CD4-positive, CD25-positive, alpha-beta regulatory T cell (primary cell): ENCODE results near the gene DNMT3A. TPM values are rescaled to one million over a fixed set of nuclear protein-coding genes. Genes with fewer than 3 reads are reported as not detected.
A peak's percentile ranks its signal among the peaks of the same experiment; 100 is the strongest.
"Not testable (repeated sequence)": the region's sequence is repeated elsewhere in the genome, so short reads cannot be mapped to it uniquely, and the experiment has no call there.

ENCODE experiments used
- ATAC-seq, 2 donors: fragments of 150-1000 bp; cut with Tn5 transposase; one replicate each; pipeline ENCODE4 v1.10.0; 2021; ENCODE audit warnings: low read depth in 2 of 2, moderate number of reproducible peaks in 2 of 2, moderate library complexity in 1 of 2
- DNase-seq, 3 donors: peaks; one replicate each; pipeline versions ENCODE4 v3.0.0 to v3.0.0-alpha.2; 2012 to 2022; ENCODE audit warnings: mixed read lengths in 1 of 3
- H3K27ac ChIP-seq: one replicate; pipeline ENCODE4 v1.7.0; 2013; ENCODE audit warnings: mild to moderate bottlenecking, low read length; ENCODE audit not compliant: insufficient read depth, poor library complexity, severe bottlenecking
- H3K27me3 ChIP-seq: one replicate; pipeline ENCODE4 v1.7.0; 2013; ENCODE audit warnings: low read length; ENCODE audit not compliant: control insufficient read depth, insufficient read depth
- H3K36me3 ChIP-seq: one replicate; pipeline ENCODE4 v1.7.0; 2013; ENCODE audit warnings: mild to moderate bottlenecking, low read length, moderate library complexity; ENCODE audit not compliant: control insufficient read depth, insufficient read depth
- H3K4me1 ChIP-seq: 2 replicates; pipeline ENCODE4 v1.7.0; 2013; ENCODE audit warnings: mild to moderate bottlenecking, low read length; ENCODE audit not compliant: insufficient read depth, control insufficient read depth, poor library complexity, severe bottlenecking
- H3K4me3 ChIP-seq: one replicate; pipeline ENCODE4 v1.7.0; 2013; ENCODE audit warnings: low read depth, mild to moderate bottlenecking, low read length, moderate library complexity
- H3K9me3 ChIP-seq, 2 experiments: 1 replicate in 1 of 2; 2 replicates in 1 of 2; pipeline ENCODE4 v1.7.0; 2013; ENCODE audit warnings: low read length in 2 of 2, mild to moderate bottlenecking in 1 of 2, moderate library complexity in 1 of 2; ENCODE audit not compliant: control insufficient read depth in 2 of 2
- H3K27ac Mint-ChIP-seq, 3 donors: one replicate each; pipeline ENCODE4 v1.8.0; 2020 to 2022; ENCODE audit warnings: mild to moderate bottlenecking in 3 of 3, mixed read lengths in 3 of 3, moderate library complexity in 2 of 3
- H3K27me3 Mint-ChIP-seq: one replicate; pipeline ENCODE4 v1.8.0; 2022; ENCODE audit warnings: mild to moderate bottlenecking, mixed read lengths
- H3K36me3 Mint-ChIP-seq: one replicate; pipeline ENCODE4 v1.8.0; 2020; ENCODE audit warnings: mixed read lengths
- H3K4me1 Mint-ChIP-seq, 4 donors: one replicate each; pipeline ENCODE4 v1.8.0; 2020 to 2022; ENCODE audit warnings: mixed read lengths in 4 of 4, mild to moderate bottlenecking in 1 of 4
- H3K4me3 Mint-ChIP-seq, 4 donors: one replicate each; pipeline ENCODE4 v1.8.0; 2020 to 2022; ENCODE audit warnings: mild to moderate bottlenecking in 4 of 4, mixed read lengths in 4 of 4, moderate library complexity in 3 of 4
- H3K9me3 Mint-ChIP-seq, 7 donors: one replicate each; pipeline ENCODE4 v1.8.0; 2020 to 2022; ENCODE audit warnings: mixed read lengths in 7 of 7, mild to moderate bottlenecking in 3 of 7, moderate library complexity in 2 of 7
- polyA plus RNA-seq, 4 donors: library from polyadenylated mRNA; unstranded; fragments of 300-500 nt; fragmentation: Illumina TruSeq; gene quantifications; one replicate each; pipeline ENCODE4 v1.2.3, GENCODE V29; 2021
- total RNA-seq: library from RNA; stranded (reverse); gene quantifications from one replicate; pipeline ENCODE4 v1.2.3, GENCODE V29; 2022

The DNMT3A gene
- total and polyA plus RNA-seq, 5 donors from 2014 or later = 8.1 to 81.0 (median 12.4) TPM

DNA sequence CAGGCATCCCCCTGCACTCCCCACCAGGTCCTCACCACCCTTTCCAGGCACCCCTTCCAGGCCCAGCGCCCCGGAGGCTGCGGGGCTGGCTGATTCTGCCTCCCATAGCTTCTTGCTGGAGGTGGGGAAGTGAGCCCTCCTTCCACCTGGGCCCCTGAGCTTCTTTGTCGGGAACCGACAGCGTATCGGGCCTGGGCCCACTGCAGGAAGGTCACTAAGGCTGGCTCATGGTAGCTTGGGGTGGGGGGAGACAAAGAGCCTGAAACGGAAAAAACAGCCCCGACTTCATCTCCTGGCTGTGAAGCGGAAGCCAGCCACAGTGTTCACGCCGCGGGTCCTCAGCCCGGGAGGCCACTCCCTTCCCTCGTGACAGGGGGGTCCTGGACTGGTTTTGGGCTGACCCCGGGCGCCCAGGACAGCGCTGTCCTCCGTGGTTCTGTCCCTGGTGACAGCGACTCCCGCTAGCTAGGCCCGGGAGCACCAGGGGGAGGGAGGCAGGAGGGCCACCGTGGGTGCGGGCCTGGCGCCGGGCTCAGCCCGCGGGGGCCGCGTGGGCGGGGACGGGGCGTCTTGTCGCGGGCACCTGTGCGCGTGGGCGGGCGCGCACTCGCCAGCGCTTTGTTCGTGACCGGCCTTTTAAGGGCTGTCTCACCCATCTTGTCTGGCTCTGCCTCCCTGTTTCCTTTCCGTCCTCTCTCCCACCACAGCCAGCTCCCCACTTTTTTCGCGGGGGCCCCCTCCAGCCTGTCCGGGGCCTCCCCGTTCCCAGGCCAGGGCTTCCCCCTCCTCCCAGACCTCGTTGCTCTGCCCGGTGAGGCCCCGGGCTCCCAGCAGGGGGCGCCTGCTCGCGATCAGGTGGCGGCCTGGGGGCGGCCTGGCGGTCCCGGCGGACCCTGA is 64.9 kb downstream of the DNMT3A start:
- Histone ChIP-seq H3K4me3 (peak overlapping the region; percentile 47), H3K27ac (peak overlapping the region; percentile 94), H3K27me3 (no peaks in the 10 kb centered on the region), H3K4me1 (peaks cover 72% of the 10 kb centered on the region), H3K36me3 (peaks cover 9% of the 10 kb centered on the region), H3K9me3 (no peaks in the 10 kb centered on the region)
- peaks cover 31% of the 10 kb centered on the region for H3K36me3 Mint-ChIP-seq
- peak; percentile 67 to 84 (median 75) for DNase-seq
- peak overlapping the region; percentile 96 to 98 (median 96) for H3K27ac Mint-ChIP-seq
- H3K4me1 Mint-ChIP-seq = peaks cover 15 to 88% (median 45%) of the 10 kb centered on the region in 4 donors
- H3K4me3 Mint-ChIP-seq = peak overlapping the region; percentile 79 to 86 (median 84)
- peaks cover 4% of the 10 kb centered on the region for H3K27me3 Mint-ChIP-seq
- peak; percentile 36 to 45 for ATAC-seq
- no peaks in the 10 kb centered on the region for H3K9me3 Mint-ChIP-seq

DNA sequence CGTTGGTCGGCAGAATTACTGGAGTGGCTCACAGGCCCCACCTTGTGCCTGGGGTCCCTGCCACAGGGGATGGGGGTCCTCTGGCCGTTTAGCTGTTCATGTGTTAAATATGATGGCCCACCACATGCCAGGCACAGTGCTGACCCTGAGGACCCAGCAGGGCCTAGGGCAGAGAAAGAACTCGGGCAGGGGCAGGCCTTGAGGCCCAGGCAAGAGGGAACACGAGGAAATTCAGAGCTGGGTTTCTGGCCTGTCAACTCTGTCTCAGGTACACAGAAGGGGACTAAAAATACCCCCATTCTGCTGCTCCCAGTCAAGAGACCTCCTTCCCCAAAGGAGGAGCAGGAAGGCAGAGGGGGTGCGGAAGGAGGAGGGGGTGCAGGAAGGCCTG is 66.2 kb downstream of the DNMT3A start:
- Mint-ChIP-seq H3K4me3 (peak overlapping the region in 3 of 4 donors; percentile 66 to 86 (median 67)), H3K9me3 (no peaks in the 10 kb centered on the region), H3K36me3 (peaks cover 19% of the 10 kb centered on the region), H3K27ac (peak overlapping the region; percentile 96 to 98 (median 96)), H3K4me1 (peaks cover 15 to 78% (median 46%) of the 10 kb centered on the region in 4 donors), H3K27me3 (peaks cover 4% of the 10 kb centered on the region)
- Histone ChIP-seq H3K9me3 (no peaks in the 10 kb centered on the region), H3K36me3 (peaks cover 4% of the 10 kb centered on the region), H3K4me3 (no peak overlapping the region), H3K4me1 (peaks cover 72% of the 10 kb centered on the region), H3K27ac (peak overlapping the region; percentile 94), H3K27me3 (no peaks in the 10 kb centered on the region)
- ATAC-seq (no peak), DNase-seq (peak in 1 of 3 donors; percentile 34)

DNA sequence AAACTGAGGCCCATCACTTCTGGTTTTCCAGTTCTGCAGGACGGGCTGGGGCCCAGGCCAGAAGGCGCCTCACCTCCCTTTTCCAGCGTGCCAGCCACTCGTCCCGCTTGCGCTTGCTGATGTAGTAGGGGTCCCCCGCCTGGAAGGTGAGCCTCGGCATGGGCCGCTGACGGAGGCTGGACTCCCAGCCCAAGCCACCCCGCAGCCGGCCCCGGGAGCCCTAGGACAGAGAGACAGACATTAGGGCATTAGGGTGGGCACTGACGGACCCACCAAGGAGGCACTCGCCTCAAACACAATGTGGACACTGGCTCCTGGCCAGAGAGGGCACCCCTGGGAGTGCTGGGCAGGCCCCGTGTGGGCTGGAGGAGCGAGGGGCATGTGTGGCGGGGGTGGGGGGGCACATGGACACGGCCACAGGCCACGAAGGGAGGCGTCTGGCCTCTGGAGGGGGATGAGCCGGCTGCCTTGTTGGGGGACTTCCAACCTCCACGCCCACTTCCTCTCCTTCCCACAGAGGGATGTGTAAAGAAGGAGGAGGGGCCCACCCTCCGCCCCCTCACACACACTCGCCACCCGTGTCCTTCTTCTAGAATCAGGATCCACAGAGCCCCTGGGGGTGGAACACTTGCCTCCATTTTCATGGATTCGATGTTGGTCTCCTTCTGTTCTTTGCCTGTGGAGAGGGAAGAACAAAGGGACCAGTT is 66.7 kb downstream of the DNMT3A start:
- Histone ChIP-seq H3K4me3 (no peak overlapping the region), H3K4me1 (peaks cover 72% of the 10 kb centered on the region), H3K27ac (peak overlapping the region; percentile 94), H3K36me3 (peaks cover 6% of the 10 kb centered on the region), H3K27me3 (no peaks in the 10 kb centered on the region), H3K9me3 (no peaks in the 10 kb centered on the region)
- Mint-ChIP-seq H3K9me3 (no peaks in the 10 kb centered on the region), H3K27me3 (no peaks in the 10 kb centered on the region), H3K36me3 (peaks cover 16% of the 10 kb centered on the region), H3K4me1 (peaks cover 15 to 79% (median 44%) of the 10 kb centered on the region in 4 donors), H3K27ac (peak overlapping the region; percentile 96 to 100 (median 99)), H3K4me3 (peak overlapping the region; percentile 66 to 86 (median 74))
- peak; percentile 19 to 61 (median 50) for DNase-seq
- ATAC-seq = no peak

GRCh38 chr2:25273985-25274535 is 67.7 kb downstream of the DNMT3A start:
- H3K9me3 Mint-ChIP-seq = no peaks in the 10 kb centered on the region

DNA sequence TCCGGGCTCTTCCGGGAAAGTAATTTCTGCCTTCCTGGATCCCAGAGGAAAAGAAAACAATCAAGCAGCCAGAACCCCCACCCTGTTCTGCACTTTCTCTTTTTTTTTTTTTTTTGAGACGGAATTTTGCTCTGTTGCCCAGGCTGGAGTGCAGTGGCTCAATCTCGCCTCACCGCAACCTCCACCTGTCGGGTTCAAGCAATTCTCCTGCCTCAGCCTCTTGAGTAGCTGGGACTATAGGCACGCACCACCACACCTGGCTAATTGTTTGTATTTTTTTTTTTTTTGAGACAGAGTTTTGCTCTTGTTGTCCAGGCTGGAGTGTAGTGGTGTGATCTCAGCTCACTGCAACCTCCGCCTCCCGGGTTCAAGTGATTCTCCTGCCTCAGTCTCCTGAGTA is 69.0 kb downstream of the DNMT3A start:
- not testable (repeated sequence) for H3K27me3 ChIP-seq, H3K27me3 Mint-ChIP-seq, H3K9me3 Mint-ChIP-seq, H3K4me3 ChIP-seq, ATAC-seq, DNase-seq, H3K9me3 ChIP-seq
- H3K36me3 ChIP-seq = peaks cover 21% of the 10 kb centered on the region
- H3K27ac ChIP-seq = peak overlapping the region; percentile 94
- H3K27ac Mint-ChIP-seq = peak overlapping the region; percentile 99 to 100 (median 100)
- peaks cover 9 to 67% (median 33%) of the 10 kb centered on the region in 4 donors for H3K4me1 Mint-ChIP-seq
- H3K4me3 Mint-ChIP-seq = peak overlapping the region in 2 of 4 donors; percentile 86 to 88
- H3K36me3 Mint-ChIP-seq = peaks cover 20% of the 10 kb centered on the region
- H3K4me1 ChIP-seq = peaks cover 53% of the 10 kb centered on the region

More at GRCh38 chr2:25273985-25274535, 67.7 kb downstream of the DNMT3A start:
- peaks cover 13 to 77% (median 43%) of the 10 kb centered on the region in 4 donors for H3K4me1 Mint-ChIP-seq
- DNase-seq (peak in 2 of 3 donors; percentile 29 to 63), ATAC-seq (no peak)
- peaks cover 17% of the 10 kb centered on the region for H3K36me3 Mint-ChIP-seq
- H3K36me3 ChIP-seq = peaks cover 12% of the 10 kb centered on the region
- H3K4me3 ChIP-seq = peak overlapping the region; percentile 48
- peak overlapping the region; percentile 99 to 100 (median 100) for H3K27ac Mint-ChIP-seq
- peak overlapping the region; percentile 94 for H3K27ac ChIP-seq
- peak overlapping the region; percentile 71 to 86 (median 82) for H3K4me3 Mint-ChIP-seq
- peaks cover 65% of the 10 kb centered on the region for H3K4me1 ChIP-seq
- no peaks in the 10 kb centered on the region for H3K27me3 ChIP-seq
- H3K27me3 Mint-ChIP-seq = no peaks in the 10 kb centered on the region
- no peaks in the 10 kb centered on the region for H3K9me3 ChIP-seq

DNA sequence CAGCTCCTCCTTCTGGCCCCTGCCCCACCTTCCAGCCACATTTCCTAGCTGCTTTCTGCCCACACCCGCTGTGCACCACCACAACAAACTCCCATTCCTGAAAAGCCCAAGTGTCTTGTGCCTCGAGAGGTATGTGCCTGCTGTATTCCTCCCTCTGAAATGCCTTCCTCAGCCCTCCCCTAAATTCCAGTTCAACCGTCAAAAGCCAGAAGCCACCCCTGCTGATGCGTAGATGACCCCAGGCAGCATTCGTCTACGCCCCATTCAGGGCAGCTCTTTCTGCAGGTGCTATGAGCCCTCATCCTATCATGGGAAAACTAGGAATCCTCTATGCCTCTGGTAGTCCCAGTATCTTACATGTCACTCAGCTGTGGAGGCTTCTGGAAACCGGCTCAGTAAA is 71.7 kb downstream of the DNMT3A start:
- peaks cover 13 to 62% (median 29%) of the 10 kb centered on the region in 4 donors for H3K4me1 Mint-ChIP-seq
- peak overlapping the region in 1 of 3 donors; percentile 87 for H3K27ac Mint-ChIP-seq

GRCh38 chr2:25269233-25269632 is 72.5 kb downstream of the DNMT3A start:
- Histone ChIP-seq H3K4me1 (peaks cover 37% of the 10 kb centered on the region), H3K27ac (no peak overlapping the region), H3K36me3 (peaks cover 27% of the 10 kb centered on the region), H3K9me3 (no peaks in the 10 kb centered on the region), H3K27me3 (no peaks in the 10 kb centered on the region), H3K4me3 (no peak overlapping the region)
- H3K9me3 Mint-ChIP-seq = no peaks in the 10 kb centered on the region
- ATAC-seq (no peak), DNase-seq (no peak)
- H3K4me3 Mint-ChIP-seq = peak overlapping the region in 1 of 4 donors; percentile 45
- no peaks in the 10 kb centered on the region for H3K27me3 Mint-ChIP-seq
- peak overlapping the region in 2 of 3 donors; percentile 71 to 86 for H3K27ac Mint-ChIP-seq
- peaks cover 9 to 54% (median 27%) of the 10 kb centered on the region in 4 donors for H3K4me1 Mint-ChIP-seq
- H3K36me3 Mint-ChIP-seq = peaks cover 27% of the 10 kb centered on the region

More for the DNA sequence above, 71.7 kb downstream of the DNMT3A start:
- H3K9me3 ChIP-seq = no peaks in the 10 kb centered on the region
- H3K4me3 ChIP-seq = no peak overlapping the region
- Mint-ChIP-seq H3K4me3 (no peak overlapping the region), H3K9me3 (no peaks in the 10 kb centered on the region), H3K36me3 (peaks cover 30% of the 10 kb centered on the region), H3K27me3 (no peaks in the 10 kb centered on the region)
- H3K27ac ChIP-seq = no peak overlapping the region
- no peaks in the 10 kb centered on the region for H3K27me3 ChIP-seq
- DNase-seq = no peak
- no peak for ATAC-seq
- peaks cover 45% of the 10 kb centered on the region for H3K4me1 ChIP-seq
- peaks cover 24% of the 10 kb centered on the region for H3K36me3 ChIP-seq
